H1 (cell line): ENCODE data around the gene HLA-DQA2. TPM values are rescaled to one million over a fixed set of nuclear protein-coding genes. Genes with fewer than 3 reads are reported as not detected.

Experiments
- CTCF ChIA-PET: fragments of 300-600 bp; sonication (Branson Sonifier 250); formaldehyde crosslinking; loops from one replicate; lab custom pipeline; 2021; ENCODE audit not compliant: partially characterized antibody; lab: Charles Lee
- POLR2A ChIA-PET: fragments of 300-600 bp; sonication (Branson Sonifier 250); formaldehyde crosslinking; loops from one replicate; lab custom pipeline; 2021; ENCODE audit warnings: inconsistent platforms; ENCODE audit not compliant: partially characterized antibody; lab: Charles Lee
- DNase-seq, 2 experiments: peaks; one replicate each; pipeline versions ENCODE4 v3.0.0 to v3.0.0-alpha.2; 2010 to 2022; ENCODE audit warnings: low spot score in 2 of 2, low read depth in 1 of 2, mixed read lengths in 1 of 2
- FAIRE-seq: peaks from 2 replicates; lab custom pipeline; 2011; peaks lifted over from hg19 to GRCh38; lab: Jason Lieb, UNC
- H2AFZ ChIP-seq: 2 replicates; pipeline ENCODE4 v1.8.1; 2012; ENCODE audit warnings: low read length, inconsistent platforms
- H2AK5ac ChIP-seq: 2 replicates; pipeline ENCODE4 v1.6.1; 2013; ENCODE audit warnings: low read depth, low read length
- H2BK120ac ChIP-seq: replicated peaks from 2 replicates; pipeline ENCODE3; 2013; ENCODE audit warnings: low read depth, low read length, inconsistent platforms
- H2BK12ac ChIP-seq: 2 replicates; pipeline ENCODE4 v1.6.1; 2013; ENCODE audit warnings: low read depth, low read length
- H2BK15ac ChIP-seq: 2 replicates; pipeline ENCODE4 v1.6.1; 2013; ENCODE audit warnings: low read length
- H2BK20ac ChIP-seq: 2 replicates; pipeline ENCODE4 v1.6.1; 2013; ENCODE audit warnings: low read length
- H2BK5ac ChIP-seq: 2 replicates; pipeline ENCODE4 v1.6.1; 2013; ENCODE audit warnings: low read depth, low read length
- H3K14ac ChIP-seq: 2 replicates; pipeline ENCODE4 v1.6.1; 2013; ENCODE audit warnings: inconsistent platforms; ENCODE audit not compliant: insufficient read length
- H3K18ac ChIP-seq: 2 replicates; pipeline ENCODE4 v1.6.1; 2013; ENCODE audit warnings: low read length; ENCODE audit errors: extremely low read depth
- H3K23ac ChIP-seq: 2 replicates; pipeline ENCODE4 v1.6.1; 2013; ENCODE audit warnings: inconsistent platforms; ENCODE audit not compliant: insufficient read length
- H3K23me2 ChIP-seq: 2 replicates; pipeline ENCODE4 v1.6.1; 2013; ENCODE audit warnings: low read depth, low read length
- H3K27ac ChIP-seq: 2 replicates; pipeline ENCODE4 v1.6.1; 2011; ENCODE audit warnings: low read depth, low read length, inconsistent platforms
- H3K27me3 ChIP-seq, 4 experiments: replicated peaks in 1 of 4; 1 replicate in 1 of 4; 2 replicates in 3 of 4; pipeline versions ENCODE4 v1.6.1 to v1.8.1; 2011 to 2013; ENCODE audit warnings: low read length in 3 of 4, mild to moderate bottlenecking in 3 of 4, inconsistent platforms in 2 of 4, mixed read lengths in 2 of 4, moderate library complexity in 1 of 4; ENCODE audit not compliant: control insufficient read depth in 3 of 4, insufficient read depth in 3 of 4; ENCODE audit errors: extremely low read depth in 1 of 4
- H3K36me3 ChIP-seq, 4 experiments: 2 replicates each; pipeline versions ENCODE4 v1.6.1 to v1.8.1; 2011 to 2013; ENCODE audit warnings: mild to moderate bottlenecking in 4 of 4, low read length in 3 of 4, moderate library complexity in 2 of 4, control low read depth in 1 of 4, inconsistent platforms in 1 of 4; ENCODE audit not compliant: insufficient read depth in 4 of 4, control insufficient read depth in 2 of 4
- H3K4ac ChIP-seq: replicated peaks from 2 replicates; pipeline ENCODE3; 2013; ENCODE audit warnings: low read length, low read depth, mixed read lengths, inconsistent platforms; ENCODE audit not compliant: insufficient read length
- H3K4me1 ChIP-seq, 4 experiments: replicated peaks in 1 of 4; 1 replicate in 1 of 4; 2 replicates in 3 of 4; pipeline versions ENCODE4 v1.6.1 to v1.8.1; 2011 to 2013; ENCODE audit warnings: low read length in 3 of 4, inconsistent platforms in 2 of 4, mixed read lengths in 1 of 4; ENCODE audit not compliant: insufficient read depth in 4 of 4, control insufficient read depth in 3 of 4
- H3K4me2 ChIP-seq, 2 experiments: 2 replicates each; pipeline versions ENCODE4 v1.6.1 to v1.8.1; 2011 to 2013; ENCODE audit warnings: low read depth in 2 of 2, low read length in 2 of 2, control low read depth in 1 of 2, inconsistent platforms in 1 of 2, mild to moderate bottlenecking in 1 of 2; ENCODE audit not compliant: insufficient read depth in 1 of 2
- H3K4me3 ChIP-seq, 4 experiments: fragments of 200-600, 300-600 bp in 1 of 4; sonication (generic), shearing (Covaris generic), sonication (Bioruptor Twin) in 1 of 4; 2 replicates each; pipeline versions ENCODE4 v1.5.1 to v1.8.1; 2011 to 2016; ENCODE audit warnings: low read length in 4 of 4, low read depth in 3 of 4, control low read depth in 2 of 4, inconsistent platforms in 2 of 4, mild to moderate bottlenecking in 2 of 4, mixed read lengths in 1 of 4, moderate library complexity in 1 of 4; ENCODE audit not compliant: insufficient read depth in 2 of 4; ENCODE audit errors: extremely low read depth in 1 of 4
- H3K56ac ChIP-seq: replicated peaks from 2 replicates; pipeline ENCODE3; 2013; ENCODE audit warnings: low read depth, mild to moderate bottlenecking, mixed read lengths, low read length, inconsistent platforms; ENCODE audit not compliant: insufficient read length
- H3K79me1 ChIP-seq: 2 replicates; pipeline ENCODE4 v1.6.1; 2013; ENCODE audit warnings: low read depth, low read length, control low read depth
- H3K79me2 ChIP-seq, 2 experiments: 2 replicates each; pipeline versions ENCODE4 v1.6.1 to v1.8.1; 2012 to 2013; ENCODE audit warnings: low read length in 2 of 2, mild to moderate bottlenecking in 2 of 2, inconsistent platforms in 1 of 2; ENCODE audit not compliant: insufficient read depth in 2 of 2, control insufficient read depth in 1 of 2
- H3K9ac ChIP-seq, 4 experiments: replicated peaks in 1 of 4; 1 replicate in 1 of 4; 2 replicates in 3 of 4; pipeline versions ENCODE4 v1.6.1 to v1.8.1; 2011 to 2013; ENCODE audit warnings: low read depth in 3 of 4, low read length in 3 of 4, control low read depth in 2 of 4, mild to moderate bottlenecking in 2 of 4, moderate library complexity in 2 of 4, inconsistent platforms in 1 of 4; ENCODE audit errors: extremely low read depth in 1 of 4
- H3K9me3 ChIP-seq, 2 experiments: 2 replicates each; pipeline versions ENCODE4 v1.6.1 to v1.8.1; 2012 to 2013; ENCODE audit warnings: mild to moderate bottlenecking in 2 of 2, moderate library complexity in 2 of 2, control low read depth in 1 of 2, inconsistent platforms in 1 of 2, low read depth in 1 of 2, low read length in 1 of 2, mixed read lengths in 1 of 2; ENCODE audit not compliant: insufficient read depth in 2 of 2
- H4K20me1 ChIP-seq, 2 experiments: replicated peaks in 1 of 2; 2 replicates each; pipeline versions ENCODE3 to v1.8.1; 2011 to 2013; ENCODE audit warnings: inconsistent platforms in 2 of 2, low read length in 2 of 2, mild to moderate bottlenecking in 1 of 2; ENCODE audit not compliant: insufficient read depth in 2 of 2, control insufficient read depth in 1 of 2
- H4K5ac ChIP-seq: 2 replicates; pipeline ENCODE4 v1.6.1; 2013; ENCODE audit warnings: low read length, low read depth, mixed read lengths, inconsistent platforms; ENCODE audit not compliant: insufficient read length
- H4K8ac ChIP-seq: 2 replicates; pipeline ENCODE4 v1.8.0; 2013; ENCODE audit warnings: mild to moderate bottlenecking, moderate library complexity, low read length, inconsistent platforms; ENCODE audit not compliant: insufficient read depth; ENCODE audit errors: extremely low read depth
- H4K91ac ChIP-seq: replicated peaks from 2 replicates; pipeline ENCODE3; 2013; ENCODE audit warnings: low read length, mixed read lengths, inconsistent platforms; ENCODE audit not compliant: insufficient read length
- TBP ChIP-seq: IDR thresholded peaks from 2 replicates; pipeline ENCODE4 v1.6.1; 2011; ENCODE audit warnings: low read depth, low read length, improper control_type of control experiment
- WGBS, 2 experiments: shearing (Covaris generic) in 1 of 2; methylation state at CpG; one replicate each; pipeline versions ENCODE4 v1.1.6 to v1.1.7; 2013 to 2015; ENCODE audit warnings: low lambda C conversion rate in 2 of 2, mixed read lengths in 2 of 2, inconsistent platforms in 1 of 2, low coverage in 1 of 2, missing lambda C conversion rate in 1 of 2; ENCODE audit not compliant: insufficient replicate concordance in 2 of 2, insufficient coverage in 1 of 2, insufficient read length in 1 of 2; ENCODE audit errors: extremely low coverage in 1 of 2, missing lambda C conversion rate in 1 of 2; 5-methylcytosine and 5-hydroxymethylcytosine counted together
- polyA plus RNA-seq, 7 experiments: library from polyadenylated mRNA; depleted of rRNA in 3 of 7; stranded (reverse) in 5 of 7; unstranded in 2 of 7; fragments of >200 nt in 5 of 7; fragments of 200-250 nt in 2 of 7; gene quantifications; 1 replicate in 5 of 7; 2 replicates in 1 of 7; 4 replicates in 1 of 7; pipeline versions ENCODE4 v1.2.1 to v1.2.3, GENCODE V29; 2011 to 2013; ENCODE audit warnings: missing spikeins in 2 of 7, mixed read lengths in 2 of 7
- total RNA-seq: library from RNA; stranded (reverse); fragmentation: NEBNext Ultra II Directional; extraction: Animal tissue kit (Norgen Biotek cat#: 25700); gene quantifications from 2 replicates; pipeline ENCODE4 v1.2.1, GENCODE V29; 2021
- TF ChIP-seq, protein P1 (sequence below): IDR thresholded peaks from 2 replicates; pipeline ENCODE4 v1.6.1; 2012; ENCODE audit warnings: low read length, inconsistent platforms

Gene HLA-DQA2
- total and polyA plus RNA-seq, 2 of the 8 experiments (the other 6 are each of a cell fraction or from before 2014, with no cell fraction given): not detected

DNA sequence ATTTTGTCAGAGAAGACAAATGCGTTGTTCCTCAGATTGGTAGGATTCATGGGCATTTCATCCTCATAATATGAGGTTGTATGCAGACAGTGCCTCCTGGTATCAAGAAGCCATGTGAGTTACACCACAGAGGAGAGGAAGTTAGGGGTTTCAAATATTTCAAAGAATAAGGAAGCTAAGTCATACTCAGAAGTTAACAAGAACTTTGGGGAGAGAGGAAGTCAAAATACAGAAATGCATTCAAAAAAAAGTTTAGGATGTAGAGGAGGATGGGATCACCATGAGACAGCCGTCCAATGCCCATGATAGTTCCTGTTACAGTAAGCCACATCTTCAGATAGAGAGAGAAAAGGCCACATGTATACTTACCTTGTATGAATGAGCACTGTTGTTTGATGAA, 53.3 kb downstream of the HLA-DQA2 start:
- Histone ChIP-seq H4K5ac (no peak overlapping the region), H3K23ac (no peak overlapping the region), H2AK5ac (no peak overlapping the region), H3K9me3 (peaks cover 4 to 6% of the 10 kb centered on the region in 2 experiments; a peak in 1 of 4 replicates), H2BK5ac (no peak overlapping the region), H3K27me3 (peaks cover 0 to 1% (median 0%) of the 10 kb centered on the region in 4 experiments; a peak in 1 of 7 replicates), H2BK120ac (no peak overlapping the region), H2BK20ac (no peak overlapping the region), H3K4me2 (no peak overlapping the region), H3K79me2 (no peaks in the 10 kb centered on the region), H3K23me2 (no peaks in the 10 kb centered on the region), H4K91ac (no peak overlapping the region), H3K14ac (no peak overlapping the region), H3K36me3 (no peaks in the 10 kb centered on the region), H2AFZ (no peak overlapping the region), H3K56ac (no peak overlapping the region), H4K8ac (no peak overlapping the region), H3K18ac (no peak overlapping the region), H3K4me3 (no peak overlapping the region), H3K4ac (no peak overlapping the region), H4K20me1 (no peaks in the 10 kb centered on the region), H3K79me1 (no peaks in the 10 kb centered on the region), H2BK15ac (no peak overlapping the region), H2BK12ac (no peak overlapping the region), H3K4me1 (peaks cover 0 to 3% (median 0%) of the 10 kb centered on the region in 4 experiments; a peak in 2 of 7 replicates), H3K9ac (no peak overlapping the region), H3K27ac (no peak overlapping the region)
- CTCF ChIA-PET: interaction anchor here (0.6 to 1.7 kb wide), 9 partner anchors 9 to 554 kb away, joined by 3 to 4 read pairs (median 4); no protein-coding TSS in a partner anchor
- FAIRE-seq (no peak), DNase-seq (no peak)
- TF ChIP-seq, protein P1, sequence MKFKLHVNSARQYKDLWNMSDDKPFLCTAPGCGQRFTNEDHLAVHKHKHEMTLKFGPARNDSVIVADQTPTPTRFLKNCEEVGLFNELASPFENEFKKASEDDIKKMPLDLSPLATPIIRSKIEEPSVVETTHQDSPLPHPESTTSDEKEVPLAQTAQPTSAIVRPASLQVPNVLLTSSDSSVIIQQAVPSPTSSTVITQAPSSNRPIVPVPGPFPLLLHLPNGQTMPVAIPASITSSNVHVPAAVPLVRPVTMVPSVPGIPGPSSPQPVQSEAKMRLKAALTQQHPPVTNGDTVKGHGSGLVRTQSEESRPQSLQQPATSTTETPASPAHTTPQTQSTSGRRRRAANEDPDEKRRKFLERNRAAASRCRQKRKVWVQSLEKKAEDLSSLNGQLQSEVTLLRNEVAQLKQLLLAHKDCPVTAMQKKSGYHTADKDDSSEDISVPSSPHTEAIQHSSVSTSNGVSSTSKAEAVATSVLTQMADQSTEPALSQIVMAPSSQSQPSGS: no peak
- no peak for TF ChIP-seq TBP
- POLR2A ChIA-PET: no interaction called here
- WGBS, 2 experiments: 85% methylated on average over 2 of the region's 2 CpGs; no CpG with 5 or more reads in 1 of the 2 experiments
